HCT116 (cell line): ENCODE results near the gene NAV3. TPM values are rescaled to one million over a fixed set of nuclear protein-coding genes. Genes with fewer than 3 reads are reported as not detected.
"Not testable (repeated sequence)": the region's sequence is repeated elsewhere in the genome, so short reads cannot be mapped to it uniquely, and the experiment has no call there.

Experiments used
- ATAC-seq: fragments of 200-7000 bp; cut with Tn5 transposase; 2 replicates; pipeline ENCODE4 v1.9.1; 2020; ENCODE audit warnings: mild to moderate bottlenecking, moderate library complexity
- BruUV-seq: library from RNA; stranded (reverse); fragments of 400-500 nt; replicated peaks from 2 replicates; lab custom pipeline; 2021; lab: Mats Ljungman, UMichigan
- CTCF ChIA-PET: fragments of 300-600 bp; sonication (Branson Sonifier 250); formaldehyde crosslinking; loops from one replicate; lab custom pipeline; 2021; ENCODE audit warnings: antibody characterized with exemption; lab: Charles Lee
- POLR2A ChIA-PET: fragments of 300-600, 350-600 bp; sonication (Branson Sonifier 250); formaldehyde crosslinking; loops from one replicate; lab custom pipeline; 2021; ENCODE audit warnings: antibody characterized with exemption; lab: Charles Lee
- RAD21 ChIA-PET, 2 experiments: fragments of 300-600 bp; sonication (Branson Sonifier 250); formaldehyde crosslinking; loops; one replicate each; lab custom pipeline; 2023; ENCODE audit warnings: low total read pairs in 2 of 2; ENCODE audit not compliant: uncharacterized antibody in 2 of 2, unreplicated experiment in 2 of 2, low non-redundant PET in 1 of 2; lab: Charles Lee
- DNase-seq: peaks from one replicate; pipeline ENCODE4 v3.0.0-alpha.2; 2010; ENCODE audit warnings: low read depth, low spot score
- H2AFZ ChIP-seq: fragments of 200-600 bp; shearing (Covaris generic), sonication (generic); 2 replicates; pipeline ENCODE4 v1.6.1; 2017; ENCODE audit warnings: low read depth, mixed run types, mixed read lengths, antibody characterized with exemption, low read length; ENCODE audit not compliant: poor library complexity, severe bottlenecking
- H3K27ac ChIP-seq: 2 replicates; pipeline ENCODE4 v1.5.1; 2012; ENCODE audit warnings: low read depth, low read length
- H3K27me3 ChIP-seq: fragments of 200-600 bp; sonication (generic); 2 replicates; pipeline ENCODE4 v1.6.1; 2016; ENCODE audit warnings: mixed run types, low read length, mixed read lengths; ENCODE audit not compliant: insufficient read depth
- H3K36me3 ChIP-seq, 2 experiments: fragments of 200-500 bp in 1 of 2; fragments of 200-600 bp in 1 of 2; sonication (Bioruptor generic) in 1 of 2; sonication (generic) in 1 of 2; 2 replicates each; pipeline versions ENCODE4 v1.5.1 to v1.6.1; 2014 to 2016; ENCODE audit warnings: low read length in 2 of 2, inconsistent platforms in 1 of 2, mixed read lengths in 1 of 2, mixed run types in 1 of 2; ENCODE audit not compliant: insufficient read depth in 2 of 2, control insufficient read depth in 1 of 2
- H3K4me1 ChIP-seq, 2 experiments: fragments of 200-600 bp in 1 of 2; sonication (generic) in 1 of 2; 2 replicates each; pipeline versions ENCODE4 v1.5.1 to v1.6.1; 2012 to 2017; ENCODE audit warnings: low read length in 2 of 2, inconsistent platforms in 1 of 2, mild to moderate bottlenecking in 1 of 2, mixed read lengths in 1 of 2, mixed run types in 1 of 2, moderate library complexity in 1 of 2; ENCODE audit not compliant: insufficient read depth in 2 of 2, control insufficient read depth in 1 of 2
- H3K4me2 ChIP-seq: fragments of 200-600 bp; sonication (generic); 2 replicates; pipeline ENCODE4 v1.6.1; 2017; ENCODE audit warnings: mixed run types, low read length, mixed read lengths
- H3K4me3 ChIP-seq, 2 experiments: fragments of 200-600 bp in 1 of 2; sonication (generic) in 1 of 2; replicated peaks in 1 of 2; 2 replicates each; pipeline ENCODE4 v1.5.1; 2011 to 2016; ENCODE audit warnings: low read length in 2 of 2, control low read depth in 1 of 2, low read depth in 1 of 2, mild to moderate bottlenecking in 1 of 2, mixed read lengths in 1 of 2, mixed run types in 1 of 2
- H3K79me2 ChIP-seq: fragments of 200-600 bp; sonication (generic); 2 replicates; pipeline ENCODE4 v1.6.1; 2017; ENCODE audit warnings: mild to moderate bottlenecking, mixed run types, low read length, moderate library complexity, mixed read lengths; ENCODE audit not compliant: insufficient read depth
- H3K9ac ChIP-seq: fragments of 200-600 bp; sonication (generic); 2 replicates; pipeline ENCODE4 v1.6.1; 2016; ENCODE audit warnings: low read length, mixed read lengths
- H3K9me2 ChIP-seq: fragments of 200-600 bp; sonication (generic), shearing (Covaris generic); 2 replicates; pipeline ENCODE4 v1.6.1; 2017; ENCODE audit warnings: mixed run types, mild to moderate bottlenecking, moderate library complexity; ENCODE audit not compliant: insufficient read depth
- H3K9me3 ChIP-seq, 2 experiments: fragments of 200-500 bp in 1 of 2; fragments of 200-600 bp in 1 of 2; sonication (Bioruptor generic) in 1 of 2; sonication (generic) in 1 of 2; 2 replicates each; pipeline ENCODE4 v1.6.1; 2014 to 2017; ENCODE audit warnings: low read length in 2 of 2, mixed read lengths in 2 of 2, inconsistent platforms in 1 of 2, low read depth in 1 of 2, mild to moderate bottlenecking in 1 of 2, mixed run types in 1 of 2, moderate library complexity in 1 of 2; ENCODE audit not compliant: control insufficient read depth in 1 of 2, insufficient read depth in 1 of 2
- H4K20me1 ChIP-seq: fragments of 200-600 bp; sonication (generic), shearing (Covaris generic); 2 replicates; pipeline ENCODE4 v1.6.1; 2017; ENCODE audit warnings: mixed run types, mild to moderate bottlenecking, moderate library complexity; ENCODE audit not compliant: insufficient read depth
- CBX3 ChIP-seq: IDR thresholded peaks from 2 replicates; pipeline ENCODE4 v1.6.1; 2012; ENCODE audit warnings: low read depth
- CEBPB ChIP-seq: IDR thresholded peaks from 2 replicates; pipeline ENCODE4 v1.6.1; 2012; ENCODE audit warnings: low read depth
- ELF1 ChIP-seq: IDR thresholded peaks from 2 replicates; pipeline ENCODE4 v1.6.1; 2012; ENCODE audit warnings: low read depth, borderline replicate concordance
- EZH2 ChIP-seq: fragments of 200-600 bp; sonication (generic); IDR thresholded peaks from 2 replicates; pipeline ENCODE4 v1.6.1; 2017; ENCODE audit warnings: antibody characterized with exemption, mixed run types
- JUND ChIP-seq: IDR thresholded peaks from 2 replicates; pipeline ENCODE4 v1.6.1; 2012
- POLR2A ChIP-seq: IDR thresholded peaks from 2 replicates; pipeline ENCODE4 v1.7.0; 2011; ENCODE audit warnings: borderline replicate concordance; ENCODE audit not compliant: insufficient read depth, insufficient read length; ENCODE audit errors: extremely low read depth
- RAD21 ChIP-seq: IDR thresholded peaks from 2 replicates; pipeline ENCODE4 v1.6.1; 2012; ENCODE audit warnings: low read depth, mild to moderate bottlenecking
- SIN3A ChIP-seq: IDR thresholded peaks from 2 replicates; pipeline ENCODE4 v1.6.1; 2012; ENCODE audit warnings: low read depth
- SP1 ChIP-seq: IDR thresholded peaks from 2 replicates; pipeline ENCODE4 v1.6.1; 2012; ENCODE audit warnings: low read depth
- SRF ChIP-seq: IDR thresholded peaks from 2 replicates; pipeline ENCODE4 v1.6.1; 2012; ENCODE audit warnings: low read depth
- YY1 ChIP-seq: IDR thresholded peaks from 2 replicates; pipeline ENCODE4 v1.6.1; 2011; ENCODE audit warnings: low read length, low read depth, moderate library complexity, mild to moderate bottlenecking; ENCODE audit not compliant: insufficient replicate concordance; ENCODE audit errors: extremely low read depth
- ZFX ChIP-seq: fragments of 450-650 bp; IDR thresholded peaks from 2 replicates; pipeline ENCODE4 v1.6.1; 2017
- intact Hi-C: fragments of 100-400 bp; cut with micrococcal nuclease; formaldehyde crosslinking; loops from 2 replicates; pipeline ENCODE4 v1.10.0; 2022
- total RNA-seq: library from RNA; stranded (reverse); gene quantifications from one replicate; pipeline ENCODE4 v1.2.1, GENCODE V29; 2021; ENCODE audit not compliant: unreplicated experiment
- TF ChIP-seq, protein P1 (sequence below): IDR thresholded peaks from 2 replicates; pipeline ENCODE4 v1.6.1; 2011; ENCODE audit warnings: mild to moderate bottlenecking, low read length, moderate library complexity; ENCODE audit not compliant: insufficient replicate concordance; ENCODE audit errors: extremely low read depth
- TF ChIP-seq, protein P2 (sequence below): IDR thresholded peaks from 2 replicates; pipeline ENCODE4 v1.6.1; 2012; ENCODE audit warnings: low read depth
- TF ChIP-seq, protein P3 (sequence below): IDR thresholded peaks from 2 replicates; pipeline ENCODE4 v1.6.1; 2012
- TF ChIP-seq, protein P4 (sequence below), 3 experiments: fragments of 200-600 bp in 1 of 3; sonication (generic) in 1 of 3; IDR thresholded peaks in 2 of 3; conservative IDR thresholded peaks in 1 of 3; 2 replicates each; pipeline ENCODE4 v1.5.1; 2012 to 2017; ENCODE audit warnings: low read depth in 2 of 3, low read length in 2 of 3, antibody characterized with exemption in 1 of 3, borderline replicate concordance in 1 of 3, control low read depth in 1 of 3, mild to moderate bottlenecking in 1 of 3, mixed read lengths in 1 of 3, mixed run types in 1 of 3, moderate library complexity in 1 of 3; ENCODE audit not compliant: insufficient read depth in 1 of 3

The NAV3 gene
- total RNA-seq, 1 experiment from 2014 or later = 7.8 TPM

DNA sequence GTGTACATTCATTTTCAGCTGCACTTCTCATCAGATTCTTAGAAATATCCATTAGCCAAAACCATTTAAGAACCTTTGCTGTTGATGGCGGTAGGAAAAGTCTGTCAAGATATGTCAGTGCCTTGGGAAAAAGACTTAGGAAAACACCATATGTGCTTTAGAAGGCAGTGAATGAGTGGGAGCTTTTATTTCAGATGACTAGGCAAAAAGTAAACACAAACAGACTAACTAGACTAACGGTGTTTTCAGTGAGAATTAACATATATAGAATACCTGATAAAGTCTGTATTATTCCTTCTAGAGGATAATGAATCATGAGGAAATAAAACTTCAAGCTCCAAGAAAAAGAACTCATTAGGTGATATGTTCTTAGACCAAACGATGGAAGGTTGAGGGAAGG, 418.9 kb downstream of the NAV3 start:
- H3K4me1 ChIP-seq = no peaks in the 10 kb centered on the region
- DNase-seq (no peak), ATAC-seq (no peak)
- intact Hi-C loops = no loop called here
- no peak overlapping the region for H3K9ac ChIP-seq
- no peak overlapping the region for H3K27ac ChIP-seq
- ChIA-PET CTCF (no interaction called here), RAD21 (no interaction called here), POLR2A (no interaction called here)
- no peaks in the 10 kb centered on the region for H4K20me1 ChIP-seq
- BruUV-seq = no TSS peak
- H3K79me2 ChIP-seq = no peaks in the 10 kb centered on the region
- H3K9me2 ChIP-seq = no peaks in the 10 kb centered on the region; the same call in 1 of the 2 replicates
- H3K27me3 ChIP-seq = no peaks in the 10 kb centered on the region
- H3K4me2 ChIP-seq = no peak overlapping the region
- TF ChIP-seq, protein P1, sequence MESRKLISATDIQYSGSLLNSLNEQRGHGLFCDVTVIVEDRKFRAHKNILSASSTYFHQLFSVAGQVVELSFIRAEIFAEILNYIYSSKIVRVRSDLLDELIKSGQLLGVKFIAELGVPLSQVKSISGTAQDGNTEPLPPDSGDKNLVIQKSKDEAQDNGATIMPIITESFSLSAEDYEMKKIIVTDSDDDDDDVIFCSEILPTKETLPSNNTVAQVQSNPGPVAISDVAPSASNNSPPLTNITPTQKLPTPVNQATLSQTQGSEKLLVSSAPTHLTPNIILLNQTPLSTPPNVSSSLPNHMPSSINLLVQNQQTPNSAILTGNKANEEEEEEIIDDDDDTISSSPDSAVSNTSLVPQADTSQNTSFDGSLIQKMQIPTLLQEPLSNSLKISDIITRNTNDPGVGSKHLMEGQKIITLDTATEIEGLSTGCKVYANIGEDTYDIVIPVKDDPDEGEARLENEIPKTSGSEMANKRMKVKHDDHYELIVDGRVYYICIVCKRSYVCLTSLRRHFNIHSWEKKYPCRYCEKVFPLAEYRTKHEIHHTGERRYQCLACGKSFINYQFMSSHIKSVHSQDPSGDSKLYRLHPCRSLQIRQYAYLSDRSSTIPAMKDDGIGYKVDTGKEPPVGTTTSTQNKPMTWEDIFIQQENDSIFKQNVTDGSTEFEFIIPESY = no peak
- TF ChIP-seq POLR2A (no peak), JUND (no peak), SRF (no peak), YY1 (no peak), SIN3A (no peak), CEBPB (no peak), RAD21 (no peak), EZH2 (no peak), SP1 (no peak), ZFX (no peak), ELF1 (no peak), CBX3 (no peak)
- TF ChIP-seq, protein P2, sequence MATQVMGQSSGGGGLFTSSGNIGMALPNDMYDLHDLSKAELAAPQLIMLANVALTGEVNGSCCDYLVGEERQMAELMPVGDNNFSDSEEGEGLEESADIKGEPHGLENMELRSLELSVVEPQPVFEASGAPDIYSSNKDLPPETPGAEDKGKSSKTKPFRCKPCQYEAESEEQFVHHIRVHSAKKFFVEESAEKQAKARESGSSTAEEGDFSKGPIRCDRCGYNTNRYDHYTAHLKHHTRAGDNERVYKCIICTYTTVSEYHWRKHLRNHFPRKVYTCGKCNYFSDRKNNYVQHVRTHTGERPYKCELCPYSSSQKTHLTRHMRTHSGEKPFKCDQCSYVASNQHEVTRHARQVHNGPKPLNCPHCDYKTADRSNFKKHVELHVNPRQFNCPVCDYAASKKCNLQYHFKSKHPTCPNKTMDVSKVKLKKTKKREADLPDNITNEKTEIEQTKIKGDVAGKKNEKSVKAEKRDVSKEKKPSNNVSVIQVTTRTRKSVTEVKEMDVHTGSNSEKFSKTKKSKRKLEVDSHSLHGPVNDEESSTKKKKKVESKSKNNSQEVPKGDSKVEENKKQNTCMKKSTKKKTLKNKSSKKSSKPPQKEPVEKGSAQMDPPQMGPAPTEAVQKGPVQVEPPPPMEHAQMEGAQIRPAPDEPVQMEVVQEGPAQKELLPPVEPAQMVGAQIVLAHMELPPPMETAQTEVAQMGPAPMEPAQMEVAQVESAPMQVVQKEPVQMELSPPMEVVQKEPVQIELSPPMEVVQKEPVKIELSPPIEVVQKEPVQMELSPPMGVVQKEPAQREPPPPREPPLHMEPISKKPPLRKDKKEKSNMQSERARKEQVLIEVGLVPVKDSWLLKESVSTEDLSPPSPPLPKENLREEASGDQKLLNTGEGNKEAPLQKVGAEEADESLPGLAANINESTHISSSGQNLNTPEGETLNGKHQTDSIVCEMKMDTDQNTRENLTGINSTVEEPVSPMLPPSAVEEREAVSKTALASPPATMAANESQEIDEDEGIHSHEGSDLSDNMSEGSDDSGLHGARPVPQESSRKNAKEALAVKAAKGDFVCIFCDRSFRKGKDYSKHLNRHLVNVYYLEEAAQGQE = no peak
- TF ChIP-seq, protein P3, sequence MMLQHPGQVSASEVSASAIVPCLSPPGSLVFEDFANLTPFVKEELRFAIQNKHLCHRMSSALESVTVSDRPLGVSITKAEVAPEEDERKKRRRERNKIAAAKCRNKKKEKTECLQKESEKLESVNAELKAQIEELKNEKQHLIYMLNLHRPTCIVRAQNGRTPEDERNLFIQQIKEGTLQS = no peak
- TF ChIP-seq, protein P4, sequence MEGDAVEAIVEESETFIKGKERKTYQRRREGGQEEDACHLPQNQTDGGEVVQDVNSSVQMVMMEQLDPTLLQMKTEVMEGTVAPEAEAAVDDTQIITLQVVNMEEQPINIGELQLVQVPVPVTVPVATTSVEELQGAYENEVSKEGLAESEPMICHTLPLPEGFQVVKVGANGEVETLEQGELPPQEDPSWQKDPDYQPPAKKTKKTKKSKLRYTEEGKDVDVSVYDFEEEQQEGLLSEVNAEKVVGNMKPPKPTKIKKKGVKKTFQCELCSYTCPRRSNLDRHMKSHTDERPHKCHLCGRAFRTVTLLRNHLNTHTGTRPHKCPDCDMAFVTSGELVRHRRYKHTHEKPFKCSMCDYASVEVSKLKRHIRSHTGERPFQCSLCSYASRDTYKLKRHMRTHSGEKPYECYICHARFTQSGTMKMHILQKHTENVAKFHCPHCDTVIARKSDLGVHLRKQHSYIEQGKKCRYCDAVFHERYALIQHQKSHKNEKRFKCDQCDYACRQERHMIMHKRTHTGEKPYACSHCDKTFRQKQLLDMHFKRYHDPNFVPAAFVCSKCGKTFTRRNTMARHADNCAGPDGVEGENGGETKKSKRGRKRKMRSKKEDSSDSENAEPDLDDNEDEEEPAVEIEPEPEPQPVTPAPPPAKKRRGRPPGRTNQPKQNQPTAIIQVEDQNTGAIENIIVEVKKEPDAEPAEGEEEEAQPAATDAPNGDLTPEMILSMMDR (IDR thresholded peaks at IDR 0.05 in 2 of 3, conservative IDR thresholded peaks at IDR 0.05 in 1 of 3; ENCODE audit: borderline replicate concordance in 1 of 3, insufficient read depth in 1 of 3, low read depth in 2 of 3, low read length in 2 of 3) = no peak
- H3K36me3 ChIP-seq = no peaks in the 10 kb centered on the region
- H3K4me3 ChIP-seq = no peak overlapping the region
- H3K9me3 ChIP-seq = no peaks in the 10 kb centered on the region
- H2AFZ ChIP-seq = no peak overlapping the region

DNA sequence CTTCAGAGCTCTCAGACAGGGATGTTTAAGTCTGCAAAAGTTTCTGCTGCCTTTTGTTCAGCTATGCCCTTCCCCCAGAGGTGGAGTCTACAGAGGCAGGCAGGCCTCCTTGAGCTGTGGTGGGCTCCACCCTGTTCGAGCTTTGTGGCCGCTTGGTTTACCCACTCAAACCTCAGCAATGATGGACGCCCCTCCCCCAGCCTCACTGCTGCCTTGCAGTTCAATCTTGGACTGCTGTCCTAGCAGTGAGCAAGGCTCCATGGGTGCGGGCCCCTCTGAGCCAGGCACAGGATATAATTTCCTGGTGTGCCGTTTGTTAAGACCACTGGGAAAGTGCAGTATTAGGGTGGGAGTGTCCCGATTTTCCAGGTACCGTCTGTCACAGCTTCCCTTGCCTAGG, 427.0 kb downstream of the NAV3 start:
- H4K20me1 ChIP-seq, ATAC-seq, H3K9me3 ChIP-seq, POLR2A ChIA-PET, DNase-seq, H3K27ac ChIP-seq, H3K36me3 ChIP-seq, H3K27me3 ChIP-seq, CTCF ChIA-PET, H3K9me2 ChIP-seq, BruUV-seq, RAD21 ChIA-PET, intact Hi-C loops, H3K4me2 ChIP-seq, H3K4me3 ChIP-seq, H2AFZ ChIP-seq, H3K9ac ChIP-seq, H3K4me1 ChIP-seq, H3K79me2 ChIP-seq: not testable (repeated sequence)
